ENCODE data around the gene FXYD7. TPM values are rescaled to one million over a fixed set of nuclear protein-coding genes. Genes with fewer than 3 reads are reported as not detected.

FXYD7 gene
- total and polyA plus RNA-seq, 2 donors from 2014 or later, result 0.94 TPM; not detected in 1

DNA sequence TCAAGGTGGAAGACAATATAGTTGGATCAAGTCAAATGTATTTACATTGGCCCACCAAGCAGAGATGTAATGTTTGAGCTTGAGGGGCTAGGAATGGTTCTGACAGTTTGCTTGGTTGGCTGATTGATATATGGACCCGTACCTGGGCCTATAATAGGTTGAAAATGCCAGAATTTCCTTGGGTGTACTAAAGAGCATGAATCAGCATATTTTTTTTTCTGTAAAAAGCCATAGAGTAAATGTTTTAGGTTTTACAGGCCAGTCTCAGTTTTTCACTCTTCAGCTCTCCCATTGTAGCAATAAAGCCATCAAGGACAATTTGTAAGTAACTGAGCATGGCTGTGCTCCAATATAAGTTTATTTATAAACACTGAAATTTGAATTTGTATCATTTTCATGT is 38.3 kb downstream of the FXYD7 start:
- intact Hi-C loops (cut with DNase I), result no loop called here
- no peaks in the 10 kb centered on the region for H3K27me3 ChIP-seq (ENCODE audit: control insufficient read depth, insufficient read depth, low read length)
- no peak overlapping the region for H3K27ac ChIP-seq (ENCODE audit: low read depth in 2 of 2, low read length in 2 of 2)
- no peak for TF ChIP-seq CTCF (IDR thresholded peaks at IDR 0.05; ENCODE audit: borderline replicate concordance, extremely low read depth, insufficient read depth)
- peaks cover 0 to 7% (median 0%) of the 10 kb centered on the region in 3 donors for H3K9me3 ChIP-seq (ENCODE audit: control insufficient read depth in 2 of 3, insufficient read depth in 1 of 3, low read length in 3 of 3)
- no peaks in the 10 kb centered on the region for H3K4me1 ChIP-seq (ENCODE audit: control insufficient read depth in 2 of 3, insufficient read depth in 2 of 3, low read depth in 1 of 3, low read length in 3 of 3)
- DNase-seq (no peak), FAIRE-seq (no peak)
- no peaks in the 10 kb centered on the region for H3K36me3 ChIP-seq (ENCODE audit: control insufficient read depth in 2 of 3, insufficient read depth in 3 of 3, low read length in 3 of 3)
- no peak overlapping the region for H3K4me3 ChIP-seq (ENCODE audit: low read length in 3 of 3)
- no peak overlapping the region for H3K9ac ChIP-seq (ENCODE audit: low read length in 3 of 3)

DNA sequence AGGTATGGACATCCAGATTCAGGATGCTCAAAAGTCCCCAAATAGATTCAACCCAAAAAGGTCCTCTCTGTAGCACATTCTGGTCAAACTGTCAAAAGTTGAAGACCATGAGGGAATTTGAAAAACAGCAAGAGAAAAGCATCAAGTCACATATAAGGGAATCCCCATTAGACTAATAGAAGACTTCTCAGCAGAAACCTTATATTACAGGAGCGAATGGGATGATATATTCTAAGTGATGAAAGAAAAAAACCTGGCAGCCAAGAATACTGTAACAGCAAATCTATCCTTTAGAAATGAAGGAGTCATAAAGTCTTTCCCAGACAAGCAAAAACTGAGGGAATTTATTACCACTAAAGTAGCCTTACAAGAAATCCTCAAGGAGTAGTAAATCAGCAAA is 41.2 kb downstream of the FXYD7 start:
- no peaks in the 10 kb centered on the region for H3K27me3 ChIP-seq (ENCODE audit: control insufficient read depth, insufficient read depth, low read length)
- DNase-seq (no peak), FAIRE-seq (no peak)
- no peaks in the 10 kb centered on the region for H3K36me3 ChIP-seq (ENCODE audit: control insufficient read depth in 2 of 3, insufficient read depth in 3 of 3, low read length in 3 of 3)
- no peak overlapping the region for H3K27ac ChIP-seq (ENCODE audit: low read depth in 2 of 2, low read length in 2 of 2)
- H3K4me1 ChIP-seq (ENCODE audit: control insufficient read depth in 2 of 3, insufficient read depth in 2 of 3, low read depth in 1 of 3, low read length in 3 of 3), result no peaks in the 10 kb centered on the region
- no peak for TF ChIP-seq CTCF (IDR thresholded peaks at IDR 0.05; ENCODE audit: borderline replicate concordance, extremely low read depth, insufficient read depth)
- intact Hi-C loops (cut with DNase I), result no loop called here
- no peak overlapping the region for H3K9ac ChIP-seq (ENCODE audit: low read length in 3 of 3)
- H3K9me3 ChIP-seq (ENCODE audit: control insufficient read depth in 2 of 3, insufficient read depth in 1 of 3, low read length in 3 of 3), result peaks cover 0 to 7% (median 0%) of the 10 kb centered on the region in 3 donors
- no peak overlapping the region for H3K4me3 ChIP-seq (ENCODE audit: low read length in 3 of 3)

- no peak for TF ChIP-seq CTCF (IDR thresholded peaks at IDR 0.05; ENCODE audit: borderline replicate concordance, extremely low read depth, insufficient read depth)
- Histone ChIP-seq H3K4me3 (ENCODE audit: low read length in 3 of 3) (no peak overlapping the region), H3K9me3 (ENCODE audit: control insufficient read depth in 2 of 3, insufficient read depth in 1 of 3, low read length in 3 of 3) (peaks cover 0 to 7% (median 0%) of the 10 kb centered on the region in 3 donors), H3K36me3 (ENCODE audit: control insufficient read depth in 2 of 3, insufficient read depth in 3 of 3, low read length in 3 of 3) (no peaks in the 10 kb centered on the region), H3K27ac (ENCODE audit: low read depth in 2 of 2, low read length in 2 of 2) (no peak overlapping the region), H3K27me3 (ENCODE audit: control insufficient read depth, insufficient read depth, low read length) (no peaks in the 10 kb centered on the region), H3K4me1 (ENCODE audit: control insufficient read depth in 2 of 3, insufficient read depth in 2 of 3, low read depth in 1 of 3, low read length in 3 of 3) (no peaks in the 10 kb centered on the region), H3K9ac (ENCODE audit: low read length in 3 of 3) (no peak overlapping the region)
- FAIRE-seq (no peak), DNase-seq (no peak)
- intact Hi-C loops (cut with DNase I), result no loop called here
Measured at GRCh38 chr19:35184884-35185283, 41.8 kb downstream of the FXYD7 start.

All from kidney (tissue), 14 donors.